MCF 10A (cell line): Measurements from ENCODE around the gene REX1BD. TPM values are rescaled to one million over a fixed set of nuclear protein-coding genes. Genes with fewer than 3 reads are reported as not detected.

Experiments used
- BruUV-seq: library from RNA; stranded (reverse); fragments of 400-500 nt; replicated peaks from 2 replicates; lab custom pipeline; 2021; lab: Mats Ljungman, UMichigan
- CTCF ChIA-PET: fragments of 300-600 bp; sonication (Branson Sonifier 250); formaldehyde crosslinking; extraction: SDS; loops from one replicate; lab custom pipeline; 2021; ENCODE audit warnings: antibody characterized with exemption, inconsistent platforms; lab: Yijun Ruan, JAX
- POLR2A ChIA-PET: fragments of 300-600, 350-650 bp; sonication (Branson Sonifier 250); formaldehyde crosslinking; extraction: SDS; loops from one replicate; lab custom pipeline; 2020; ENCODE audit warnings: antibody characterized with exemption, inconsistent platforms; lab: Yijun Ruan, JAX
- DNase-seq: peaks from one replicate; pipeline ENCODE4 v3.0.0-alpha.2; 2018; ENCODE audit not compliant: unreplicated experiment
- H3K27ac Mint-ChIP-seq: one replicate; pipeline ENCODE4 v1.8.0; 2022; ENCODE audit warnings: mild to moderate bottlenecking, low read depth, mixed read lengths; ENCODE audit not compliant: unreplicated experiment
- H3K27me3 Mint-ChIP-seq: one replicate; pipeline ENCODE4 v1.8.0; 2022; ENCODE audit warnings: mixed read lengths; ENCODE audit not compliant: insufficient read depth, unreplicated experiment
- H3K36me3 Mint-ChIP-seq: one replicate; pipeline ENCODE4 v1.8.0; 2022; ENCODE audit warnings: mild to moderate bottlenecking, moderate library complexity, mixed read lengths; ENCODE audit not compliant: insufficient read depth, unreplicated experiment
- H3K4me1 Mint-ChIP-seq: one replicate; pipeline ENCODE4 v1.8.0; 2022; ENCODE audit warnings: mixed read lengths; ENCODE audit not compliant: insufficient read depth, unreplicated experiment
- H3K4me3 Mint-ChIP-seq: one replicate; pipeline ENCODE4 v1.8.0; 2022; ENCODE audit warnings: mild to moderate bottlenecking, moderate library complexity, mixed read lengths; ENCODE audit not compliant: unreplicated experiment
- H3K9me3 Mint-ChIP-seq: one replicate; pipeline ENCODE4 v1.8.0; 2022; ENCODE audit warnings: mixed read lengths; ENCODE audit not compliant: unreplicated experiment
- intact Hi-C: fragments of 100-400 bp; cut with micrococcal nuclease; formaldehyde crosslinking; loops from 2 replicates; pipeline ENCODE4 v1.14.1; 2022
- total RNA-seq: library from RNA; stranded (reverse); gene quantifications from 2 replicates; pipeline ENCODE4 v1.2.3, GENCODE V29; 2022
- TF ChIP-seq, protein P1 (sequence below): fragments of 200-600 bp; IDR thresholded peaks from one replicate; pipeline ENCODE4 v1.8.0; 2022; ENCODE audit warnings: antibody characterized with exemption, mild to moderate bottlenecking; ENCODE audit not compliant: unreplicated experiment

The REX1BD gene
- total RNA-seq, 1 experiment from 2014 or later: 49.3 TPM

DNA sequence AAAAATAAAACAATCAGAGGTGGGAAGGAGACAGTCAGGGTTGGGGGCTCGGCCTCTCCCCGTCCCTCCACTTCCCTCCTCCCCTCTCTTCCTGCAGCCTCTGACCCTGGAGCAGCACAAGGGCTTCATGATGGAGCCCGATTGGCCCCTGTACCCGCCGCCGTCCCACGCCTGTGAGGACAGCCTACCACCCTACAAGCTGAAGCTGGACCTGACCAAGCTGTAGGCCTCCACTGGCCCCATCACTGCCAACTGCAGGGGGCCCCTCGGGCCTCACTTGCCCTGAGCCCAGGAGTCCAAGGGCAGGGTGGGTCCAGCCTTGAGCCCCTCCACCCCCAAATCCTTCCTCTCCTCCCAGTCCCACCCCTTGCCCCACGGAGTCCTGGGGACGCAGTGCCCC is 31.7 kb downstream of the REX1BD start:
- H3K4me1 Mint-ChIP-seq: no peaks in the 10 kb centered on the region
- ChIA-PET POLR2A (interaction anchor here (0.7 kb wide), 1 partner anchor 200 kb away, joined by 3 read pairs; no protein-coding TSS in a partner anchor), CTCF (interaction anchor here (0.6 to 0.7 kb wide), 2 partner anchors 27 to 235 kb away, joined by 3 read pairs; no protein-coding TSS in a partner anchor)
- BruUV-seq: no TSS peak
- no peaks in the 10 kb centered on the region for H3K36me3 Mint-ChIP-seq
- no peaks in the 10 kb centered on the region for H3K9me3 Mint-ChIP-seq
- DNase-seq: no peak
- H3K27ac Mint-ChIP-seq: no peak overlapping the region
- no peak overlapping the region for H3K4me3 Mint-ChIP-seq
- H3K27me3 Mint-ChIP-seq: peaks cover 1% of the 10 kb centered on the region
- TF ChIP-seq, protein P1, sequence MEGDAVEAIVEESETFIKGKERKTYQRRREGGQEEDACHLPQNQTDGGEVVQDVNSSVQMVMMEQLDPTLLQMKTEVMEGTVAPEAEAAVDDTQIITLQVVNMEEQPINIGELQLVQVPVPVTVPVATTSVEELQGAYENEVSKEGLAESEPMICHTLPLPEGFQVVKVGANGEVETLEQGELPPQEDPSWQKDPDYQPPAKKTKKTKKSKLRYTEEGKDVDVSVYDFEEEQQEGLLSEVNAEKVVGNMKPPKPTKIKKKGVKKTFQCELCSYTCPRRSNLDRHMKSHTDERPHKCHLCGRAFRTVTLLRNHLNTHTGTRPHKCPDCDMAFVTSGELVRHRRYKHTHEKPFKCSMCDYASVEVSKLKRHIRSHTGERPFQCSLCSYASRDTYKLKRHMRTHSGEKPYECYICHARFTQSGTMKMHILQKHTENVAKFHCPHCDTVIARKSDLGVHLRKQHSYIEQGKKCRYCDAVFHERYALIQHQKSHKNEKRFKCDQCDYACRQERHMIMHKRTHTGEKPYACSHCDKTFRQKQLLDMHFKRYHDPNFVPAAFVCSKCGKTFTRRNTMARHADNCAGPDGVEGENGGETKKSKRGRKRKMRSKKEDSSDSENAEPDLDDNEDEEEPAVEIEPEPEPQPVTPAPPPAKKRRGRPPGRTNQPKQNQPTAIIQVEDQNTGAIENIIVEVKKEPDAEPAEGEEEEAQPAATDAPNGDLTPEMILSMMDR: no peak
- intact Hi-C loops: no loop called here

DNA sequence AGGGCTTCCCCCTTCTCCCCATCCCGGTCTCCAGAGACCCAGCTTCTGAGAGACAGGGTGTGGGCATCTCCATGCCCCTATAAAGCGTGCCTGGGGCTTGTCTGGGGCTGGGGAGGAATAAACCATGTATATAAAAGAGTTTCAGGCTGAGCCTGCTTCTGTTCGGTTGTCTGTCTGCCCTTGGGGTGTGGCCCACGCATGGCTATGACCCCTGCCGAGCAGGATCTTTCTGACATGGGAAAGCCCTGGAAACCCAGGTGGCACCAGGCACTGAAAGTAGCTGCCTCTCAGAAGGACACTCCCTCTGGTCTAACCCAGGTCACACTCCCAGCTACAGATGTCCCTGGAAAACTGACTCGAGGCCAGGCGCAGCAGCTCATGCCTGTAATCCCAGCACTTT is 32.3 kb downstream of the REX1BD start:
- no TSS peak for BruUV-seq
- intact Hi-C loops: no loop called here
- CTCF ChIA-PET: interaction anchor here (0.6 kb wide), 1 partner anchor 28 kb away, joined by 3 read pairs; no protein-coding TSS in a partner anchor
- H3K4me3 Mint-ChIP-seq: no peak overlapping the region
- DNase-seq: no peak
- H3K4me1 Mint-ChIP-seq: no peaks in the 10 kb centered on the region
- no peaks in the 10 kb centered on the region for H3K27me3 Mint-ChIP-seq
- no peaks in the 10 kb centered on the region for H3K9me3 Mint-ChIP-seq
- TF ChIP-seq, protein P1: no peak
- no peak overlapping the region for H3K27ac Mint-ChIP-seq
- POLR2A ChIA-PET: no interaction called here
- no peaks in the 10 kb centered on the region for H3K36me3 Mint-ChIP-seq

DNA sequence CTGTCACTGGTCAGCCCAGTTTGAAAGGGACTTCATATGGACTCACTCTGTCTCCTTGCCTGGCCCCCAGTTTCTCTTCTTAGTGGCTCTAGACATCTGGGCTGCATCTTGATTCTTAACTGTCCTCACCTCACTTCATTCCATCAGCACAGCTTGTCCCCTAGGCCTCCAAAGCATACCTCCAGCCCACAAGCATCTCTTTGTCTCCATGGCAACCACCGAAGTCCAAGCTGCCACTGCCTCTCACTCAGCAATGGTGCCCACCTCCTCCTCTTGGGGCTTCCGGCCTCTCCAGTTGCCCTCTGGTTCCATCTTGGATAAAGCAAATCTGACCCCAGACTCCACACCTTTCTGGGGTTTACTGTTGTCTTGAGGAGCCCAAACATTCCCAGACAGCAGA is 38.3 kb downstream of the REX1BD start:
- Mint-ChIP-seq H3K4me3 (no peak overlapping the region), H3K27me3 (no peaks in the 10 kb centered on the region), H3K9me3 (no peaks in the 10 kb centered on the region), H3K4me1 (peaks cover 9% of the 10 kb centered on the region), H3K27ac (no peak overlapping the region), H3K36me3 (peaks cover 6% of the 10 kb centered on the region)
- intact Hi-C loops: no loop called here
- POLR2A ChIA-PET: no interaction called here
- TF ChIP-seq, protein P1: no peak
- BruUV-seq: no TSS peak
- DNase-seq: no peak
- CTCF ChIA-PET: no interaction called here

DNA sequence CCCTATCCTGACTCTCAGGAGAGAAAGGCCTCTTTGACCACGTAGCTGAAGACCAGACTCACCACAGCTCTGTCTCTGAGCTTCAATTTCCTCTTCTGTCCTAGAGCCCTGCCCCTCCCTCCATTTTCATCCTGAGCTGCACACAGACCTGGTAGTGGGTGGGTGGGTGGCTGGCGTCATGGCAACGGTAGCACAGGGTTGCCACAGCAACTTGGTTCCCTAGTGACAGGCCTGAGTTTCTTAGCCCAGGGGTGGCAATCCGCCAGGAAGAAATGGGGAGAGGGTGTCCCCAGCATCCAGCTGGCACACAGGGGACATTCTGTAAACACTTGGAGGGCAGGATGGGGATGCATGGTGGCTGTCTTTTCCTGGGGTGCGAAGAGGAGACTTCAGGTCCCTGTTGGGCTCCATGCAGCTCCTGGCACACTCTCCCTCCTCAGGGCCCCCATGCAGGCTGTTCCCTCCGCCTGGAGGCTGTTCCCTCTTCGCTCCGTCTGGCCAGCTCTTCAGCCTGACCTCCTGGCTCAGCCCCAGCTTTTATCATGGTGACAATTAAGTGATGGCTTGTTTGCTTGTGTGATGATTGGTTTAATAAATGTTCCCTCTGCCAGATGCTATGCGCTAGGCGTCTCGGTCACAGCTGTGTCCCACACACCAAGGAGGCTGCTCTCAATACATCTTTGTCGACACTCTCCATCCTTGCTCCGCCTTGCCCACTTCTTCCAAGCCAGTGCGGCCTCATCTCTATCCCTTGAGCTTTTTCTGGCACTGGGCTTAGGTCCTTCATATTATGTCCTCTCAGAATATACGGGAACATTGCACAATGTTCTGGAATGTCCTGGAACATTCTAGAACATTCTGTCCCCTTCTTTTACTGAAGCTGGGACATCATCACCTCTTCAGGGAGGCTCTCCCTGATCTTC is 40.8 kb downstream of the REX1BD start:
- TF ChIP-seq, protein P1: no peak
- ChIA-PET CTCF (interaction anchor here (0.6 kb wide), 1 partner anchor 99 kb away, joined by 3 read pairs; no protein-coding TSS in a partner anchor), POLR2A (interaction anchor here (0.7 to 1.0 kb wide), 4 partner anchors 11 to 205 kb away, joined by 3 to 4 read pairs (median 3); no protein-coding TSS in a partner anchor)
- Mint-ChIP-seq H3K9me3 (no peaks in the 10 kb centered on the region), H3K27me3 (no peaks in the 10 kb centered on the region), H3K36me3 (peaks cover 6% of the 10 kb centered on the region), H3K4me3 (no peak overlapping the region), H3K27ac (peak overlapping the region; percentile 5), H3K4me1 (peaks cover 10% of the 10 kb centered on the region)
- no peak for DNase-seq
- BruUV-seq: no TSS peak
- intact Hi-C loops: no loop called here
